Gastrocnemius medialis (tissue), 4 donors: ENCODE results near the gene CPB1. TPM values are rescaled to one million over a fixed set of nuclear protein-coding genes. Genes with fewer than 3 reads are reported as not detected.

ENCODE experiments used
- ATAC-seq, 2 donors: fragments of 150-250 bp; one replicate each; pipeline ENCODE4 v1.9.1; 2016
- DNase-seq, 2 donors: peaks; one replicate each; pipeline ENCODE4 v3.0.0-alpha.2; 2019
- H3K27ac ChIP-seq, 4 donors: fragments of 200-600 bp; sonication (generic); 1 replicate in 1 of 4; 2 replicates in 3 of 4; pipeline ENCODE4 v1.5.1; 2016 to 2018; ENCODE audit warnings: mild to moderate bottlenecking in 2 of 4, moderate library complexity in 1 of 4
- H3K27me3 ChIP-seq, 3 donors: fragments of 200-600 bp; sonication (generic) in 2 of 3; 1 replicate in 1 of 3; 2 replicates in 2 of 3; pipeline versions ENCODE4 v1.5.1 to v1.6.0; 2016 to 2019; ENCODE audit warnings: mild to moderate bottlenecking in 1 of 3, moderate library complexity in 1 of 3
- H3K36me3 ChIP-seq, 2 donors: fragments of 200-600 bp; sonication (generic) in 1 of 2; one replicate each; pipeline ENCODE4 v1.5.1; 2017 to 2018
- H3K4me1 ChIP-seq, 2 donors: fragments of 200-600 bp; sonication (generic) in 1 of 2; one replicate each; pipeline ENCODE4 v1.5.1; 2016 to 2017; ENCODE audit warnings: mild to moderate bottlenecking in 2 of 2
- H3K4me3 ChIP-seq, 4 donors: fragments of 200-600 bp; sonication (generic) in 3 of 4; 1 replicate in 1 of 4; 2 replicates in 3 of 4; pipeline ENCODE4 v1.5.1; 2016 to 2019; ENCODE audit warnings: mild to moderate bottlenecking in 2 of 4
- H3K9me3 ChIP-seq, 3 donors: fragments of 200-600 bp; sonication (generic) in 2 of 3; 1 replicate in 1 of 3; 2 replicates in 2 of 3; pipeline ENCODE4 v1.5.1; 2016 to 2019
- CTCF ChIP-seq, 5 experiments: fragments of 450-650 bp in 3 of 5; fragments of 200-600 bp in 2 of 5; sonication (generic) in 2 of 5; IDR thresholded peaks in 4 of 5; conservative IDR thresholded peaks in 1 of 5; 1 replicate in 4 of 5; 2 replicates in 1 of 5; pipeline ENCODE4 v1.5.1; 2016 to 2019; ENCODE audit warnings: antibody characterized with exemption in 5 of 5, mild to moderate bottlenecking in 3 of 5, moderate library complexity in 3 of 5
- POLR2A ChIP-seq, 2 donors: fragments of 450-650 bp; IDR thresholded peaks; one replicate each; pipeline ENCODE4 v1.6.1; 2017; ENCODE audit warnings: antibody characterized with exemption in 2 of 2, mild to moderate bottlenecking in 2 of 2, moderate library complexity in 2 of 2
- in situ Hi-C, 4 donors: fragments of 200-750 bp; cut with MboI; loops; one replicate each; pipeline versions ENCODE4 v1.15.0 to v1.8.0; 2017; ENCODE audit warnings: low sequenced_read_pairs in 4 of 4
- intact Hi-C: fragments of 100-400 bp; cut with DNase I; formaldehyde crosslinking; loops from one replicate; pipeline ENCODE4 v1.15.1; 2023; ENCODE audit warnings: low total_unique reads
- total RNA-seq, 4 donors: library from RNA; depleted of rRNA; stranded (reverse); fragments of >200 nt; gene quantifications; one replicate each; pipeline versions ENCODE4 v1.1.0 to v1.2.3, GENCODE V29; 2016

CPB1 gene
- total RNA-seq, 4 donors from 2014 or later: 0.76 TPM; not detected in 3

- in situ Hi-C loops: no loop called here
- DNase-seq (no peak), ATAC-seq (no peak)
- H3K4me1 ChIP-seq: no peaks in the 10 kb centered on the region
- TF ChIP-seq POLR2A (IDR thresholded peaks at IDR 0.05): no peak
- no peak for TF ChIP-seq CTCF (IDR thresholded peaks at IDR 0.05 in 4 of 5, conservative IDR thresholded peaks at IDR 0.05 in 1 of 5)
- intact Hi-C loops: no loop called here
- no peaks in the 10 kb centered on the region for H3K9me3 ChIP-seq
- no peaks in the 10 kb centered on the region for H3K27me3 ChIP-seq
- no peak overlapping the region for H3K27ac ChIP-seq
- no peak overlapping the region for H3K4me3 ChIP-seq
- no peaks in the 10 kb centered on the region for H3K36me3 ChIP-seq
Measured at GRCh38 chr3:148840451-148840850, 12.8 kb downstream of the CPB1 start.

GRCh38 chr3:148845756-148846395, 18.3 kb downstream of the CPB1 start:
- Histone ChIP-seq H3K27me3 (no peaks in the 10 kb centered on the region), H3K36me3 (no peaks in the 10 kb centered on the region), H3K27ac (no peak overlapping the region), H3K9me3 (no peaks in the 10 kb centered on the region), H3K4me3 (no peak overlapping the region), H3K4me1 (no peaks in the 10 kb centered on the region)
- DNase-seq (no peak), ATAC-seq (no peak)
- no peak for TF ChIP-seq POLR2A (IDR thresholded peaks at IDR 0.05)
- in situ Hi-C loops: no loop called here
- intact Hi-C loops: no loop called here

- DNase-seq (no peak), ATAC-seq (no peak)
- no peaks in the 10 kb centered on the region for H3K36me3 ChIP-seq
- H3K4me3 ChIP-seq: no peak overlapping the region
- in situ Hi-C loops (no loop called here), intact Hi-C loops (no loop called here)
- no peaks in the 10 kb centered on the region for H3K4me1 ChIP-seq
- no peak overlapping the region for H3K27ac ChIP-seq
- no peak for TF ChIP-seq POLR2A (IDR thresholded peaks at IDR 0.05)
- no peak for TF ChIP-seq CTCF (IDR thresholded peaks at IDR 0.05 in 4 of 5, conservative IDR thresholded peaks at IDR 0.05 in 1 of 5)
- H3K27me3 ChIP-seq: no peaks in the 10 kb centered on the region
- no peaks in the 10 kb centered on the region for H3K9me3 ChIP-seq
Measured at GRCh38 chr3:148847351-148847750, 19.7 kb downstream of the CPB1 start.

- in situ Hi-C loops (no loop called here), intact Hi-C loops (no loop called here)
- DNase-seq: no peak
- H3K4me1 ChIP-seq: no peaks in the 10 kb centered on the region
- TF ChIP-seq POLR2A (IDR thresholded peaks at IDR 0.05): no peak
- no peak for TF ChIP-seq CTCF (IDR thresholded peaks at IDR 0.05 in 4 of 5, conservative IDR thresholded peaks at IDR 0.05 in 1 of 5)
- no peaks in the 10 kb centered on the region for H3K9me3 ChIP-seq
- no peak overlapping the region for H3K27ac ChIP-seq
- H3K4me3 ChIP-seq: no peak overlapping the region
- H3K27me3 ChIP-seq: no peaks in the 10 kb centered on the region
- H3K36me3 ChIP-seq: no peaks in the 10 kb centered on the region
- no peak for ATAC-seq
Measured at GRCh38 chr3:148848410-148848809, 20.8 kb downstream of the CPB1 start.

GRCh38 chr3:148852271-148852992, 24.8 kb downstream of the CPB1 start:
- no peaks in the 10 kb centered on the region for H3K27me3 ChIP-seq
- H3K9me3 ChIP-seq: no peaks in the 10 kb centered on the region
- intact Hi-C loops: no loop called here
- in situ Hi-C loops: loop anchor here in 2 of 4 donors (25.0 kb wide), 1 partner anchor 260 kb away; no protein-coding TSS in a partner anchor
- H3K4me1 ChIP-seq: peaks cover 0 to 8% of the 10 kb centered on the region in 2 donors
- no peak for DNase-seq
- no peaks in the 10 kb centered on the region for H3K36me3 ChIP-seq
- H3K4me3 ChIP-seq: no peak overlapping the region
- TF ChIP-seq POLR2A (IDR thresholded peaks at IDR 0.05) (no peak), CTCF (IDR thresholded peaks at IDR 0.05 in 4 of 5, conservative IDR thresholded peaks at IDR 0.05 in 1 of 5) (no peak)
- H3K27ac ChIP-seq: no peak overlapping the region
- no peak for ATAC-seq
